NCI-H69 (cell line): ENCODE measurements around the gene RNF220.
"Not testable (repeated sequence)": the region's sequence is repeated elsewhere in the genome, so short reads cannot be mapped to it uniquely, and the experiment has no call there.

Experiments
- DNase-seq: peaks from one replicate; lab custom pipeline; 2025; lab: John Stamatoyannopoulos, UW

Gene RNF220

DNA sequence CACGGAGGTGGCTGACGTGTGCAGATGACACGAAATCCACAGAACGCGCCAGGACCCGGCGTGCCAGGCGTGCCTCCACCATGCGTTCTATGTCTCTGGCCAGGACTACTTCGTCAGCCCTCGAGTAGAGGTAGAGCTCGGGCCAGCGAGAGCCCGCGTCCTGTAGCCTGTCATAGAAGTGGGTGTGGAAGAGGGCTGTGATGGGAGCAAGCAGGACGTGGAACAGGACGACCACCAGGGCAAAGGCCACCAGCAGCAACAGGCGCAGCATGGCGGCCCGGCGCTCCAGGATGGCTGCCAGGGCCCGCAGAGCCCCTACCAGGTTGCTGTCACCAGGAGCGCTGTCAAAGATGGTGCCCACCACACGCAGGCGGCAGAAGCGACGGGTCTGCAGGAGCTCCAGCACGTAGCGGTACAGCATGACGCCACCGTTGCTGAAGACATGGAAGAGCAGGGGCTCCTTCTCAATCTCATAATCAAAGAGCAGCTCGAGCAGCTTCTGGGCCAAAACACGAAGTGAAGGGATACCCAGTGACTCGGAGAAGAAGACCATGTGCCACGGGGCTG lies 249.6 kb downstream of the RNF220 start:
- no peak for DNase-seq

DNA sequence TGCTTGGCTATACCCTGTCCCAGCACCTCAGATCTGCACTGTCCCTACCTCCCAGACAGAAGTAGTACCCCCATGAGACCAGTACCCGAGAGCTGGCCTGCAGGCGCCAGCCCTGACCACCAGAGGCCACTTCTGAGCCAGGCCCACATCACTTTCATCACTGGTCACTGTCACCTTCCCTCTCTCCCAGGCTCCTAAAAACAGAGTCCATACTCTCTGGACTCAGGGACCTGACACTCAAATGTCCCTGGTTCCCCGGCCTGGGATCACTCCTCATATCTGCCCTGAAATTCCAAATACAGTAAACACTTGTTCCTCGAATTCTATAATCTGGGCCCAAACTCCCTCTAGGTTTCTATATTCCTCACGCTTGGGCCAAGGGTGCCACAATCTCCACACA lies 250.6 kb downstream of the RNF220 start:
- peak; percentile 25 for DNase-seq

DNA sequence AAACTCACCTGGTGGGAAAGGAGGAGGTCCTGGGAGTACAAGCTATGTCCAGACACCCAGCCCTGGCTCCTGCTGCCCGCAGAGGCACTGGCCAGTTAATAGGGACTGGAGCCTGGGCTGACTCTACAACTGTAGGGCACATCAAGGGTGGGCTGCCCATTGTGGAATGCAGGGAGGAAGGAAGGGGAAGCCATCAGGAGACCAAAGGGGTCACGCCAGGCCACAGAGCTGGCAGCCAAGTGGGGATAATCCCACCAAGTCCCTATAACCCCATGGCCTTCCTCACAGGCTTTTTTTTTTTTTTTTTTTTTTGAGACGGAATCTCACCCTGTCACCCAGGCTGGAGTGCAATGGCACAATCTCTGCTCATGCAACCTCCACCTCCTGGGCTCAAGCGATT lies 254.5 kb downstream of the RNF220 start:
- DNase-seq: no peak

DNA sequence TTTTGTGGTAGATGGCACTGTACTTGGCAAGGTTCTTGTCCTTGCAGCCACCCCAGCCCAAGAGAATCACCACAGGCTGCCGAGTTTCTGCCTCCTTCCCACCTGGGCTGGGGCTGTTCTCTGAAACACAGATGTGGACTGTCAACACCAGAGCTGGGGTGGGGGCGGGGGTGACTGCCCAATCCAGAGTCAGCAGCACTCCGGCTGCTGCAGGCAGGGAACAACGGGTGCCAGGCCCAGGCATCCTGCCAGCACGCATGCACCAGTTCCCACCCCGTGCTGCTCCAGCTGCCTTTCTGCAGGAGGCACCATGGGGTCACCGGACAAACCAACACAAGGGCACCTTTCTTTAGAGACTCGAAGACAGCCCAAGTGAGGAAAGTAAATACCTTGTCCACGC lies 255.1 kb downstream of the RNF220 start:
- peak; percentile 87 for DNase-seq

DNA sequence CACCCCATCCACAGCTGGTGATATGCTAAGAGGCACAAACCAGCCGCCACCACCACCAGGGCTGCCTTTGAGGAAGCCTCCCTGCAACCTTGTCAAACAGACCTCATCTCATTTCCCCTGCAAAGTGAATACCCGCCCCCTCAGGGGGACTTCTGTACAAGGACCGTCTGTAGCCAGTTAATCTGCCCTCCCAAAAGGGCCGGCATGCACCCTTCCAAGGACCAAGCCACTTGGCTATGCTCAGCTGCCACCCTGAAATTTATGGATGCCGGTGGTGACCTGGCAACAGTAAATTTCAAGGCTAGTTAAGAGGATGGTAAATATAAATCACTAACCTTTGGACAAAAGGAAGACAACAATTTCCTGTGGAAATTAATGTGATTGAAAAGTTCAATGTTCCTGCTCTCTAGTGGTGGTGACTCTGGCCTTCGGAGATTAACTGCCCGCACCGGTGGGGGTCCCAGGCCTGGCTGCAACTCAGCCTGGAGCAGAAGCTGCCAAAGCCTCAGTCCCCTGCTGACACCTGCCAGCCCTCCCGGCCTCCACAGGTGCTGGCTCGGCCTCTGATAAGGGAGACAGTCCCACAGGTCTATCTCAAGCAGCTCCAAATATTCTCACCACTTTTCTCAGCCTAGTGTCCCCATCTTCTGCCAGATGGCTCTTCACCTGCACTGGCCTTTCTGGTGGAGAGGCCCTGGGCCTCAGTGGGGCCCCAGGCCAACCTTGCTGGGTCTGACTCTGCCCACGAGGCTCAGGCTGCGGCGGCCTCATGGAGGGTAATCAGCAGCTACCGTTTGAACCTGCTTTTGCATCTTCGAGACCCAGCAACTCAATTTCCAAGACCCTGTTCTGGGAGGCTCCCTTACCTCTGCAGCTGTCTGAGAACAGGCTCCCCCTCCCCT lies 257.0 kb downstream of the RNF220 start:
- DNase-seq: peak; percentile 71

DNA sequence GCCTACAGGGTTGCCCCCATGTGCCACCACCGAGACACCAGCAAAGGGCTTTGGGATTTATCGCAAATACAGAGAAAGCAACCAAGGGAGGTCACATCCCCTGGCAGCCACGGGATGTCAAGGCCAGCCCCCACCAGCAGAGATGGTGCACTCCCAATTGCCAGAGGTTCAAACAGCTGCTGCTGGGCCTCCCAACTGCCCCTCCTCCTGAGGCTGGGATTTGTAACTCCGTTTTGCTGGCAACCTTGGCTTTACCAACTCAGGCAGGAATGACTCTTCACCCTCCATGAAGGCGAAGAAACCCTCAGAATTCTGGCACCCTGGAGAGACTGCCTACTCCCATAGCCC lies 257.6 kb downstream of the RNF220 start:
- no peak for DNase-seq

DNA sequence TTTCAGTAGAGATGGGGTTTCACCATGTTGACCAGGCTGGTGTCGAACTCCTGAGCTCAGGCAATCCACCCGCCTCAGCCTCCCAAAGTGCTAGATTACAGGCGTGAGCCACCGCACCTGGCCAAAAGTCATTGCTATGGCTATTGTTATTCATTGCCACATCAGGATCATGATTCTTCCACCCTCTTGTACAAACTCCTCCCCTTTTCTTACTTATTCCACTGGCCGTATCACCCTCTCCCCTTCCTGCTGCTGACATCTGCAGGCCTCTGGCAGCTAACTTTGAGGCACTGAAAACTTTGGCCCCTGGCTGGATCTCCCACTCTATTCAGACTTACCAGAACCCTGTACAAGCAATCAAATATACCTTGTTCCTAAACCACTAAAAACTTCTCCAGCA lies 258.4 kb downstream of the RNF220 start:
- DNase-seq: no peak

DNA sequence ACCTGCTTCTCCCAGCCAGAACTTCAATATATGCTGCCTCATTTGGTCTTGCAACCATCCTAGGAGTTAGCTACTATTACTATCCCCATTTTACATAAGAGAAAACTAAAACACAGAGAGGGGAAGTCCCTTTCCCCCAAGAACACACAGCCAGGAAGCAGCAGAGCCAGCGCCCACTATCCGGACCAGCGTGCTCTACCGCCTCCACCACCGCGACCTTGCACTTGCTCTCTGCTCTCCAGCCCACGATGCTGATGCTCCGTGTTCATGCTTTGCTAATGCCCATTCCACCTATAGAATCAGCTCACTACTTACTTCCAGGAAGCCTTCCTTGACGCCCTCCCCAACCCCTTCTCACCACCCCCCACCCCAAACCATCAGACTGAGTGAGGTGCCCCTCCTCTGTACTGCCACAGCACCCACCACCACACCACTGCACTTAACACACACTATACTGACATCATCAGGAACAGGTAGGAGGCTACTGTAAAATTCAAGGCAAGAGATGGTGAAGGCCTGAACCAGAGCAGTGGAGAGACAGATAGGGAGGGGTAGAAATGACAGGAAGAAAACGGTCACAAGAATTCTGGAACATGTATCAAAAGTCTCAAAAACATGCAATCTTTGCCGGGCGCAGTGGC lies 259.8 kb downstream of the RNF220 start:
- DNase-seq: no peak

DNA sequence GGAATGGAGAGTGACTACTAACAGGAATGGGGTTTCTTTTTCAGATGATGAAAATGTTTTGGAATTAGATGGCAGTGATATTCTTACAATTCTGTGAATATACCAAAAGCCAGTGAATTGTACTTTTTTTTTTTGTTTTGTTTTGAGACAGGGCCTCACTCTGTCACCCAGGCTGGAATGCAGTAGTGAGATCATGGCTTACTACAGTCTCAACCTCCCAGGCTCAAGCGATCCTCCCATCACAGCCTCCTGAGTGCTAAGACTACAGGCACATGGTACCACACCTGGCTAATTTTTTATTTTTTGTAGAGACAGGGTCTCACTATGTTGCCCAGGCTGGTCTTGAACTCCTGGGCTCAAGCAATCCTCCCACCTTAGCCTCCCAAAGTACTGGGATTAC lies 261.7 kb downstream of the RNF220 start:
- not testable (repeated sequence) for DNase-seq

DNA sequence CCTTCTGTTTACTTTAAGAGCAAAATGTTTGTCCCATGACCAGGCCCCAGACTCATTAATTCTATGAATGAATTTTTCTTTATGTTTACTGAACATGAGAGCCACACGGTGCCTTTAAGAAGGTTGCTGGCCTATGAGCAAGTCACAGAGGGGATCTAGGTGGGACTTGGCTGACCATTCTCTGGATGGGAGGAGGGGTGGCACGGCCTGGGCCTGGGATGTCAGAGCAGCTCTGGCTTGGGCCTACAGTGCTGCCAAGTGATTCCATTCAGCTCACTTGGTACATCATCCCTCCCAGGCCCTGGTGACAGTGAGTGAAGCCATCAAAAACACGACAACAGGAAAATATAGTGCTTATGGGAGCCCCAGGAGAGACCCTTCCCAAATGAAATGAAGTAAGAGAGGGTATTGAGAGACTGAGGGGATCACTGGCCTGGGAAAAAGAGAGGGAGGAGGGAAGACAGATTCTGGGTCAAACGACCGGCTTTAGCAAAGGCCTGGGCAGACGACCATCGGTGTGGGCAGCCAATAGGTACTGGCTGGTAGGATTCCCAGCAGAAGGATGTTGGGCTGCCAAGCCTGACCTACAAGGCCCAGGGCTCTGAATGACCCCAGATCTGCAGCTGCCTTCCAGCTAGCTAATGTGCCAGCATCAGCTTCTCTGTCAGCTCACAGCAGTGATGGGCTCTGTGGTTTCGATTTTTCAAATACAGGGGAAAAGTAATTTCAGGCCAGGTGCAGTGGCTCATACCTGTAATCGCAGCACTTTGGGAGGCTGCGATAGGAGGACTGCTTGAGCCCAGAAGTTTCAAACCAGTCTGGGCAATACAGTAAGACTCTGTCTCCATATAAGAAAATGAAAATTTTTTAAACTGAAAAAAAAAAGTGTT lies 265.9 kb downstream of the RNF220 start:
- DNase-seq: no peak

DNA sequence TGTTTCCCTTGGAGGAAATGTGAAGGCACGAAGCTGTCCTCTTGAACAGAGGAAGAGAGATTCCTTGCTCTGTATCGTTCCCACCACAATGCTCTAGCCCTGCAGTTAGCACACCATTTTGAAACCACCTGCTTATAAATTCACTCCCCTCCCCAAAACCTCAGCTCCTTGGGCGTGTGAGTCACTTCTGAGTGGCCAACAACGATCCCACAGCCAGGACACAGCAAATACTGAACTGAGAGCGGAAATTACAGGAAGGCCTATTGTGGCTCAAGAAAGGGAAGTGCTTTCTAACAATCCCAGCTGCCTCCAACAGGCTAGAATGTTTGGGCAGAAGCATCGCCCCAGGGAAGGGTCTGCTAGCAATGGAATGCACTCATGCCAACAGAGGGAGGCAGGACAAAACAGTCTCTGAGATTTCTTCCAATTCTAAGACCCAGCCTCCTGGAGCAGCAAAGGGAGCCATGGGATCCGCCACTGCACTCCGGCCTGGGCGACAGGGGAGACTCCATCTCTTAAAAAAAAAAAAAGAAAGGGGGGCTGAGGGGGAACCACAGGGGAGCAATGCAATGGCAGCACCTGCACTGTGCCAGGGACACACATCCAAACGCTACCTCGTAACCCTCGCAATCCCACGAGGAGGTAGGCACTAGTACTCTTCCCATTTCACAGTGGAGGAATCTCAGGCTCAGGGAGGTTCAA lies 267.4 kb downstream of the RNF220 start:
- DNase-seq: no peak

DNA sequence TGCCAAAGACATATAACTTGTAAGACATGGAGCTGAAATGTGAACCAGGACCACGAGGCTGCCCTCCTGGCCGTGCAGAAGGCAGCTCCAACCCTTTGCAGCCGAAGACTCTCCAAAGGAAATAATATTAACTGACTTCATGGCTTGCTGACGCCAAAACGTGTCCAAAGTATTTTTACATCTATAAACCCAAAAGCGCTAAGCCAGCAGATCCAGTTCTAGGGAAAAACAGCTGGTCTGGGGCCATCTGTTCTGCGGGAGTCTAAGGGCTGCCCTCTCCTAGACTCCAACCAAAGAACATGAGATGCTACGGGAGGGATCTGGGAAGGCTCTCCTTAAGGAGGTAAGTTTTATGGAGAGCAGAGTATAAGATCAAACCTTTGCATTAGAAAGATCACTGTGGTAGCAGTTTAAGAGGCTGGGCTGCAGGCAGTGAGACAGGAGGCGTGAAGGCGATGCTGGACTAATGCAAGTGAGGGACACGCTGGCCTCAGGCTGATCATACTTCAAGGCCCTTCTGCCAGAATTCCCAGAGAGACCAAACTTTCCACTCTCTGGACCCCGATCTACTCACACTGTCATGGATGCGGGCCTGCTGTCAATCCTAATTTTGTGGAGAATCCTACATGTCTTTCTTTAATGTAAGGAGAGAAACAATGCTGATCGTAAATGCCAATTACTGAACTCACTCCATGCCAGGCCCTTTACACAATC lies 268.1 kb downstream of the RNF220 start:
- DNase-seq: no peak

DNA sequence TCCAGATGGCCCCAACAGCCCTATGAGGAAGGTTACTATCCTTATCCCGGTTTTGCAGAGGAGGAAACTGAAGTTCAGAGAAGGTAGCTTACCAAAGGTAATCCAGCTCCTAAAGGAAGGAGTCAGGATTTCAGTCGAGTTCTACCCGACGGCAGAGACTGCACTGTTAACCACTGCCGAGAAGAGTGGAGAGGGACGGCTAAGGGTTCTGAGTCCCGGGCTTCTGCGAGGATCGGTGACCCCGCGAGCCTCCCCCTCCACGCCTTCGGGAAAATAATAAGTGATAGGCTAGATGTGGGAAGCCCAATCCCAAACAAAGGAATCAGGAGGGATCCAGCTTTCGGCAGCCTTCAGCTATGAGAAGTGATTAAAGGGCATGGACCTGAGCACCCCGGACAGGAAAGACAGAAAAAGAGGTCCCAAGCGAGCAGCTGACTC lies 268.6 kb downstream of the RNF220 start:
- DNase-seq: no peak

DNA sequence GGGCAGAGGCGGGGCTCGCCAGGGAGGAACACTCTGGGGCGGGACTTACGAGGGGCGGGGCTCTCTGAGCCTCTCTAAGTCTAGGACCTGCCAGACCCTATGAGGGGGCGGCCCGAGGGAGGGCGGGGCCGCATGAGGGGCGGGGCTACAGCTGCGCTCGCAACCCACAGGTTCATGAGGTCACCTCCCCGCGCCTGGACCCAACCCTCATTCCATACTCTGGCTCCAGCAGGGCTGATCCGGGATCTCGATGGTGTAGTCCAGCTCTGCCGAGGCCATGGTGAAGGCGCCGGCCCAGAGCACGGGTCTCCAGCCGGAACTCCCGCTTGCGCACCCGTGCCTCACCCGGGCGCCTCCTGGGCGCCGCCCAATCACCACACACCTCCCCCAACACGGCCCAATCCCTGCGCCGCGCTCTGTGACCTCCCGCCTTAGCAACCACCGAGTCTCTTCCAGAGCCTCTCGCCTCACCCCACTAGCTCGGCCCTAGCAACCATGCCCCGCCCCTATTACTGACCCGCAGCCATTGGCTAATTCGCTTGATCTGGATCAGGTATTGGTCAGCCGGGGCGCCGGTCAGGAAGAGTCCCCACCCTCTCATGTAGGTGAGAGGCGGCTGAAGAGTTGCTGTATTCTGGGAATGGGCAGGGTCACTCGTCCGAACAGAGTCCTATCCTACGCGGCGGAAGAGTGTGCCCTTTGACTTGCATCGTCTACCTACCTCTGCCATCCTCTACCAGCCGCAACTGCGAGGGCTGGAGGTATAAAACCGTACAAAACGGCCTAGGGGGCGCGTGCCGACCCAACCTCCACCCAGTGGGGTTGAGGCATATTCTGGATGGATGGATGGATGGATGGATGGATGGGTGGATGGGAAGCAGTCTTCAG lies 269.3 kb downstream of the RNF220 start, which contains the start of the genes ARMH1 and TMEM53:
TSS of gene ARMH1 (plus strand) at position 602 of the 888 bp plus-strand sequence. CDS start 14,984 bp downstream, outside the sequence.
TSS of gene TMEM53 (minus strand) at position 369 of the 888 bp plus-strand sequence. CDS start at position 279, 90 bp downstream.
- peak; percentile 98 for DNase-seq

DNA sequence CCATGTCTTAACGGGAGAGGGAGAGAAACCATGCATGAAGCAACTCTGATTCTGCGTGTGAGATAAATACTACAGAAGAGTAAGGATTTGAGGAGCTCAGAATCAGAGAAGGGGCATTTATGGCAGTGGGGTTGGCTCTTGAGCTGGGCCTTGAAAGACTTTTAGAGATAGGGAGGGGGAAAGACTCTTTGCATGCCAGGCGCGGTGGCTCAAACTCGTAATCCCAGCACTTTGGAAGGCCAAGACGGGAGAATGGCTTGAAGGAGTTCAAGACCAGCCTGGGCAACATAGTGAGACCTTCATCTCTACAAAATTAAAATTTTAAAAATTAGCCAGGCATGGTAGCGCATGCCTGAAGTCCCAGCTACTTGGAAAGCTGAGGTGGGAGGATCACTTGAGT lies 270.1 kb downstream of the RNF220 start:
- DNase-seq: no peak

DNA sequence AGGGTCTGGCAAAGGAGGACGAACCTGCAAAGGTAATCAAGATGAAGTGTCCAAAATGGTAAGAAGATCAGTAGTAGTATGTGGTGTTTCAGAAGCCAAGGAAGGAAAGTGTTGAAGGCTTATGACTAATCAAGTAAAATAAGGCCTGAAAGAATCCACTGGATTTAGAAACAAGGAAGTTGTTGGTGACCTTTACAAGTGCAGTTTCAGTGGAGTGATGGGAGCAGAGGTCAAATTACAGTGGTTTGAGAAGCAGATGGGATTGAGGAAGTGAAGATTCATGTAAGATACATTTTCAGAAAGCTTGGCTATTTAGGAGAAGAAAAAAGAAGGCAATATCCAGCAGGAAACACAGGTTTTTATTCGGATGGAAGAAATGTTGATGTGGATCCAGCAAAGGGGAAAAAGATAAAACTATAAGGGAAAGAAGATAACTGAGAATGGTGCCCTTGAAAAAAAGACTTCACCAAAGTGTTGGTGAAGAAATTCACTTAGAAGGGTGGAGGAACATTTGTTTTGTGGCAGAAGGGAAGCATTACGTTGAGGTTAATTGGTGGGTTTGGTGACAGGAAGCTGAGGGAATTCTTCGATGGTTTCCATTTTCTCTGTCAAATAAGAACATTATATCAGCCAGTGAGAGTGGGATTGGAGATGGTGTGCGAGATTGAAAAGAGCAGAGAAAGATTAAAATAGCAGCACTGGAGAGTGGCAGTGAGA lies 271.6 kb downstream of the RNF220 start:
- no peak for DNase-seq

DNA sequence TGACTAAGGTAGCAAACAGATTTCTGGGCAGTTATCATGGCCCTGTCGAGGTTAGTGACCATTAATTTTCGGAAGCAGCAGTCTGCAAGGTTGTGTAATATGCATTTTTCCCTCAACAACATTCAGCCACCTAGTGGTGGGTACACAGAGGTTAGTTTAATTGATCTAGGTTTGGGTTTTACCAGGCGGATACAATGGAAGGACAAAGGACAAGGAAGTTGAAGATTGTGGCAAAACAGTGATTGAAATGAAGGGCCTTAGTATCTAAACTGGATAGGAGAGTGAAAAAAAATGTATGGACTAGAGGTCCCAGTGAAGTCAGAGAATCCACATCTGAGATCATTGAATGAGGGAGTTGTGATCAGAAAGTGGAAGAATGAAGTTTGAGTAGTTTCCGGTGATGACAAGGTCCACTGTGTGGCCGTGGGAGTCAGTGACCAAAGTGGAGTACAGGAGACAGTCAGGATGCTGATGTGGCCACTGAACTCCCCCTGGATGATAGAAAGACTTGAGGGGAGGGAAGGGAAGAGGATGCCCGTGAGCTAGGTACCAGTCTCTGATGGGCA lies 272.2 kb downstream of the RNF220 start:
- DNase-seq: peak; percentile 47

DNA sequence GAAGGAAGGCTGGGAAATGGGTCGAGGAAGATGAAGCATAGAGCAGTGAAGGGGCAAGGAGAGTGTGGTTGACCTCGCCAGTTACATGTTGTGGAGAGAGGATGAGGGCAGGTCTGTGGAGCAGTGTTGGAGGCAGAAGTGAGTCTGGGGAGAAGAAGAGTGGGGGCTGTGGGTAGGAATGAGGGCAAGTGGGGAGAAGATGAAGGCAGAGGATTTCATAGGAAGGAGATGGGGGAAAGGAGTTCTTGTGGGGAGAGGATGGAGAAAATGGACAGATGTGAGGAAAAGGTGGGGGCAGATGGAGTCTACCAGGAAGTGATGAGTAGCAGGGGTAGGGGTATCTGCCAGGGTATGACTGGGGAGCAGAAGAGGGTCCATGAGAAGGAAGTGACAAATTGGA lies 273.1 kb downstream of the RNF220 start:
- no peak for DNase-seq

DNA sequence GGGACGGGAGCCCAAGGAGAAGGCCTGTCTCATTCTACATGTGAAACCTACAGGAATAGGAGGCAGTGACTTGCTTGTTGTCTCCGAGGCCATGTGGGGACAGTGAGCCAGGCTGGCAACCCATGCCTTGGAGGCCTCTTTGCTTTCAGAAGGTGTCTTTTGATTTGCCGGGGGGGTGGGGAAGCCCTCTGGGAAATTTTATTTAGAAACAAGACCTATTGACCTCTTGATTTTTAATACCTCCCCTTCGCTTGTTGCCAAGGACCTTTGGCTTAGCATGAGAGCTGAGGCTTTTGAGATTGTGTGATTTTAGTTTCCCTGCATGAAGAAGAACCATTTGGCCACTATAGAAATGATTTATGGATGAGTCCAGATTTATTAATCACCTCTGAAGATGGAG lies 273.6 kb downstream of the RNF220 start:
- no peak for DNase-seq
